Activated T-cell treated with anti-CD3 and anti-CD28 coated beads for 48 hours (primary cell): Measurements from ENCODE around the gene ELOB.

Experiments used
- DNase-seq: peaks from one replicate; pipeline ENCODE4 v3.0.0-alpha.2; 2020; ENCODE audit warnings: low read depth

Gene ELOB

GRCh38 chr16:2768403-2769089 is 8.5 kb downstream of the ELOB start:
- no peak for DNase-seq

GRCh38 chr16:2767891-2768290 is 9.2 kb downstream of the ELOB start:
- no peak for DNase-seq

GRCh38 chr16:2767140-2767731 is 9.8 kb downstream of the ELOB start:
- DNase-seq = no peak

GRCh38 chr16:2766430-2767139 is 10.5 kb downstream of the ELOB start:
- DNase-seq = no peak

- DNase-seq = no peak
These were observed 11.3 kb downstream of the ELOB start for GRCh38 chr16:2765462-2766404.

- DNase-seq = no peak
These were observed 12.4 kb downstream of the ELOB start for GRCh38 chr16:2764718-2765117.

GRCh38 chr16:2763173-2763572 is 13.9 kb downstream of the ELOB start:
- no peak for DNase-seq

GRCh38 chr16:2762711-2763110 is 14.4 kb downstream of the ELOB start:
- no peak for DNase-seq

GRCh38 chr16:2761886-2762583 is 15.0 kb downstream of the ELOB start:
- no peak for DNase-seq

GRCh38 chr16:2761472-2761871 is 15.6 kb downstream of the ELOB start:
- DNase-seq = no peak

- DNase-seq = no peak
These were observed 19.7 kb downstream of the ELOB start for GRCh38 chr16:2757344-2757743.

- no peak for DNase-seq
These were observed 20.6 kb downstream of the ELOB start for GRCh38 chr16:2756288-2757015.

- no peak for DNase-seq
These were observed 21.9 kb downstream of the ELOB start for GRCh38 chr16:2755158-2755557.

- DNase-seq = no peak
These were observed 23.4 kb downstream of the ELOB start for GRCh38 chr16:2753733-2754020.

GRCh38 chr16:2752850-2753732 is 24.0 kb downstream of the ELOB start:
- peak; percentile 78 for DNase-seq

GRCh38 chr16:2752035-2752849 is 24.8 kb downstream of the ELOB start, which contains the start of gene SRRM2:
SRRM2 (plus strand) TSS chr16:2752638; CDS start chr16:2756365, 3,727 bp downstream.
- peak; percentile 92 for DNase-seq

- DNase-seq = no peak
These were observed 25.5 kb downstream of the ELOB start for GRCh38 chr16:2751577-2752034.

GRCh38 chr16:2749936-2750335 is 27.1 kb downstream of the ELOB start:
- no peak for DNase-seq

- no peak for DNase-seq
These were observed 27.6 kb downstream of the ELOB start for GRCh38 chr16:2749476-2749875.
